ENCODE measurements around the gene NELFA. TPM values are rescaled to one million over a fixed set of nuclear protein-coding genes. Genes with fewer than 3 reads are reported as not detected.
"Not testable (repeated sequence)": the region's sequence is repeated elsewhere in the genome, so short reads cannot be mapped to it uniquely, and the experiment has no call there.

The NELFA gene
- total RNA-seq, 1 donor from 2014 or later: 32.5 TPM

DNA sequence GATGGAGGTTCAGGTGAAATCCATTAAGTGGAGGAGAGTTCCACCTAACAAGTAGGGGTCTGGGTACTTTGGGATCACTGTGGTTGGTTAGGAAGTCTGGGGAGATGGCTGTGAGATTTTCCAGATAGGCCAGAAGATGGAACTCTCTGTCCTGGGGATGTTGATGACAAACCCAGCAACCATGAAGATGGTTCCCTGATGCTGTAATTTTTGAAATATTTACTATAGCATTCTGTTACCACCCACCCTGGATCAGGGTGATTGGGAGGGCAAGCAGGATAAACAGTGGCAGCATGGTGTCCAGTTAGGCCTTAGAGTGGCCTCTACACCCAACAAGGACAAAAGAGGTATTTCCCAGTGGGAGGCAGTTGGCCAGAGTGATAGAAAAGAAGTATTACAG lies 15.9 kb upstream of the NELFA start:
- TF ChIP-seq, protein P1, sequence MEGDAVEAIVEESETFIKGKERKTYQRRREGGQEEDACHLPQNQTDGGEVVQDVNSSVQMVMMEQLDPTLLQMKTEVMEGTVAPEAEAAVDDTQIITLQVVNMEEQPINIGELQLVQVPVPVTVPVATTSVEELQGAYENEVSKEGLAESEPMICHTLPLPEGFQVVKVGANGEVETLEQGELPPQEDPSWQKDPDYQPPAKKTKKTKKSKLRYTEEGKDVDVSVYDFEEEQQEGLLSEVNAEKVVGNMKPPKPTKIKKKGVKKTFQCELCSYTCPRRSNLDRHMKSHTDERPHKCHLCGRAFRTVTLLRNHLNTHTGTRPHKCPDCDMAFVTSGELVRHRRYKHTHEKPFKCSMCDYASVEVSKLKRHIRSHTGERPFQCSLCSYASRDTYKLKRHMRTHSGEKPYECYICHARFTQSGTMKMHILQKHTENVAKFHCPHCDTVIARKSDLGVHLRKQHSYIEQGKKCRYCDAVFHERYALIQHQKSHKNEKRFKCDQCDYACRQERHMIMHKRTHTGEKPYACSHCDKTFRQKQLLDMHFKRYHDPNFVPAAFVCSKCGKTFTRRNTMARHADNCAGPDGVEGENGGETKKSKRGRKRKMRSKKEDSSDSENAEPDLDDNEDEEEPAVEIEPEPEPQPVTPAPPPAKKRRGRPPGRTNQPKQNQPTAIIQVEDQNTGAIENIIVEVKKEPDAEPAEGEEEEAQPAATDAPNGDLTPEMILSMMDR (IDR thresholded peaks at IDR 0.05): no peak
- Mint-ChIP-seq H3K27me3 (ENCODE audit: unreplicated experiment) (peaks cover 73% of the 10 kb centered on the region), H3K27ac (ENCODE audit: unreplicated experiment) (no peak overlapping the region), H3K9me3 (ENCODE audit: unreplicated experiment) (peaks cover 5% of the 10 kb centered on the region), H3K4me3 (ENCODE audit: unreplicated experiment) (no peak overlapping the region), H3K4me1 (ENCODE audit: unreplicated experiment) (peaks cover 2% of the 10 kb centered on the region), H3K36me3 (ENCODE audit: unreplicated experiment) (peaks cover 4% of the 10 kb centered on the region)
- DNase-seq (ENCODE audit: extremely low spot score, unreplicated experiment): no peak

DNA sequence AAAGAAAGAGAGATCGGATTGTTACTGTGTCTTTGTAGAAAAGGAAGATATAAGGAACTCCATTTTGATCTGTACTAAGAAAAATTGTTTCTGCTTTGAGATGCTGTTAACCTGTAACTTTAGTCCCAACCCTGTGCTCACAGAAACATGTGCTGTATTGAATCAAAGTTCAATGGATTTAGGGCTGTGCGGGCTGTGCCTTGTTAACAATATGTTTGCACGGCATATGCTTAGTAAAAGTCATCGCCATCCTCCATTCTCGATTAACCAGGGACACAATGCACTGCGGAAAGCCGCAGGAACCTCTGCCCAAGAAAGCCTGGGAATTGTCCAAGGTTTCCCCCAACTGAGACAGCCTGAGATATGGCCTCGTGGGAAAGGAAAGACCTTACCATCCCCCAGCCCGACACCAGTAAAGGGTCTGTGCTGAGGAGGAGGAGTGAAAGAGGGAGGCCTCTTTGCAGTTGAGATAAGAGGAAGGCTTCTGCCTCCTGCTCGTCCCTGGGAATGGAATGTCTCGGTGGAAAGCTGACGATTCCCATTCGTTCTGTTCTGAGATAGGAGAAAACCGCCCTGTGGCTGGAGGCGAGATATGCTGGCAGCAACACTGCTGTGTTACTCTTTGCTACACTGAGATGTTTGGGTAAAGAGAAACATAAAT lies 12.7 kb upstream of the NELFA start:
- H3K4me1 Mint-ChIP-seq (ENCODE audit: unreplicated experiment); H3K27ac Mint-ChIP-seq (ENCODE audit: unreplicated experiment); DNase-seq (ENCODE audit: extremely low spot score, unreplicated experiment); H3K36me3 Mint-ChIP-seq (ENCODE audit: unreplicated experiment); H3K4me3 Mint-ChIP-seq (ENCODE audit: unreplicated experiment); H3K9me3 Mint-ChIP-seq (ENCODE audit: unreplicated experiment): not testable (repeated sequence)
- peaks cover 60% of the 10 kb centered on the region for H3K27me3 Mint-ChIP-seq (ENCODE audit: unreplicated experiment)

GRCh38 chr4:2015008-2015407 lies 6.2 kb upstream of the NELFA start:
- Mint-ChIP-seq H3K27ac (ENCODE audit: unreplicated experiment) (no peak overlapping the region), H3K27me3 (ENCODE audit: unreplicated experiment) (peaks cover 32% of the 10 kb centered on the region), H3K36me3 (ENCODE audit: unreplicated experiment) (peaks cover 2% of the 10 kb centered on the region), H3K9me3 (ENCODE audit: unreplicated experiment) (no peaks in the 10 kb centered on the region), H3K4me1 (ENCODE audit: unreplicated experiment) (peaks cover 3% of the 10 kb centered on the region), H3K4me3 (ENCODE audit: unreplicated experiment) (no peak overlapping the region)
- DNase-seq (ENCODE audit: extremely low spot score, unreplicated experiment): no peak
- TF ChIP-seq, protein P1 (IDR thresholded peaks at IDR 0.05): no peak

GRCh38 chr4:2011583-2011982 lies 2.8 kb upstream of the NELFA start:
- TF ChIP-seq, protein P1 (IDR thresholded peaks at IDR 0.05): no peak
- Mint-ChIP-seq H3K27me3 (ENCODE audit: unreplicated experiment) (peaks cover 17% of the 10 kb centered on the region), H3K36me3 (ENCODE audit: unreplicated experiment) (no peaks in the 10 kb centered on the region), H3K4me3 (ENCODE audit: unreplicated experiment) (no peak overlapping the region), H3K9me3 (ENCODE audit: unreplicated experiment) (no peaks in the 10 kb centered on the region), H3K4me1 (ENCODE audit: unreplicated experiment) (peaks cover 17% of the 10 kb centered on the region), H3K27ac (ENCODE audit: unreplicated experiment) (no peak overlapping the region)
- DNase-seq (ENCODE audit: extremely low spot score, unreplicated experiment): no peak

DNA sequence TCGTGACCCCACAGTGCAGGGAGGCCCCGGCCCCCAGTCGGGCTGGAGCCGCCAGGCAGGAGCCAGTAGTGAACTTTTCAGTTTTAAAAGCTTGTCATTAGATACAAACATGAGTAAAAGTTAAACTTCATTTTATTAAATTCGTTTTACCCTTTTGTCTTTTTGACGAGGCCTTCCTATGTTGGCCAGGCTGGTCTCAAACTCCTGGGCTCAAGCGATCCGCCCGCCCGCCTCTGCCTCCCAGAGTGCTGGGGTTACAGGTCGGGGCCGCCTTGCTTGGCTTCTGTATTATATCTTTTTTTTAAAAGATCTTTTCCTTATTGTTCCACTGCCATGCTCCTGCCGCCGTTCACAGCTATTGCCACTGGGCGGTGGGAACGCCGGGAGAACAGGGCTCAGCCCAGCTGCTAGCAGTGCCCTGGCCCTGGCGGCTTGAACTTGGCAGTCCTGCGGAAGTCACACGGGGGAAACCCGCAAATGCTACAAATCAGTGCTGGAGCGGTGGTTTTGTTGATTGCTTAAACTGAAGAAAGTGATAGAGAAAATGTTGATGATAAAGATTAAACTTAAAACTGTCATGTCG lies 968 bp upstream of the NELFA start:
- peak overlapping the region; percentile 83 for H3K4me3 Mint-ChIP-seq (ENCODE audit: unreplicated experiment)
- no peak for DNase-seq (ENCODE audit: extremely low spot score, unreplicated experiment)
- no peaks in the 10 kb centered on the region for H3K9me3 Mint-ChIP-seq (ENCODE audit: unreplicated experiment)
- peak overlapping the region; percentile 89 for H3K27ac Mint-ChIP-seq (ENCODE audit: unreplicated experiment)
- H3K27me3 Mint-ChIP-seq (ENCODE audit: unreplicated experiment): peaks cover 10% of the 10 kb centered on the region
- H3K36me3 Mint-ChIP-seq (ENCODE audit: unreplicated experiment): no peaks in the 10 kb centered on the region
- TF ChIP-seq, protein P1 (IDR thresholded peaks at IDR 0.05): no peak
- H3K4me1 Mint-ChIP-seq (ENCODE audit: unreplicated experiment): peaks cover 17% of the 10 kb centered on the region
